Progenitor cell of endocrine pancreas (in vitro differentiated cells): ENCODE data around the gene ATG14. TPM values are rescaled to one million over a fixed set of nuclear protein-coding genes. Genes with fewer than 3 reads are reported as not detected.
"Not testable (repeated sequence)": the region's sequence is repeated elsewhere in the genome, so short reads cannot be mapped to it uniquely, and the experiment has no call there.

Experiments
- DNase-seq: peaks from one replicate; pipeline ENCODE4 v3.0.0; 2021; ENCODE audit warnings: low spot score; ENCODE audit not compliant: unreplicated experiment
- H3K27ac Mint-ChIP-seq: 2 replicates; pipeline ENCODE4 v1.8.0; 2021; ENCODE audit warnings: mild to moderate bottlenecking, moderate library complexity, mixed read lengths
- H3K27me3 Mint-ChIP-seq: 2 replicates; pipeline ENCODE4 v1.8.0; 2021; ENCODE audit warnings: mixed read lengths
- H3K36me3 Mint-ChIP-seq: 2 replicates; pipeline ENCODE4 v1.8.0; 2022; ENCODE audit warnings: mixed read lengths; ENCODE audit not compliant: insufficient read depth
- H3K4me1 Mint-ChIP-seq: 2 replicates; pipeline ENCODE4 v1.8.0; 2021; ENCODE audit warnings: low read depth, mixed read lengths
- H3K4me3 Mint-ChIP-seq: 2 replicates; pipeline ENCODE4 v1.8.0; 2021; ENCODE audit warnings: low read depth, mild to moderate bottlenecking, moderate library complexity, mixed read lengths
- H3K9me3 Mint-ChIP-seq: 2 replicates; pipeline ENCODE4 v1.8.0; 2021; ENCODE audit warnings: low read depth, mixed read lengths
- long read RNA-seq: library from polyadenylated mRNA; unstranded; transcript quantifications from one replicate; pipeline ENCODE4 v2.0.0, GENCODE V29; 2020
- total RNA-seq: library from RNA; stranded (reverse); gene quantifications from 2 replicates; pipeline ENCODE4 v1.2.1, GENCODE V29; 2021
- TF ChIP-seq, protein P1 (sequence below): fragments of 200-600 bp; sonication (generic); IDR thresholded peaks from one replicate; pipeline ENCODE4 v1.5.0; 2021; ENCODE audit warnings: antibody characterized with exemption, mild to moderate bottlenecking; ENCODE audit not compliant: unreplicated experiment

The ATG14 gene, protein sequence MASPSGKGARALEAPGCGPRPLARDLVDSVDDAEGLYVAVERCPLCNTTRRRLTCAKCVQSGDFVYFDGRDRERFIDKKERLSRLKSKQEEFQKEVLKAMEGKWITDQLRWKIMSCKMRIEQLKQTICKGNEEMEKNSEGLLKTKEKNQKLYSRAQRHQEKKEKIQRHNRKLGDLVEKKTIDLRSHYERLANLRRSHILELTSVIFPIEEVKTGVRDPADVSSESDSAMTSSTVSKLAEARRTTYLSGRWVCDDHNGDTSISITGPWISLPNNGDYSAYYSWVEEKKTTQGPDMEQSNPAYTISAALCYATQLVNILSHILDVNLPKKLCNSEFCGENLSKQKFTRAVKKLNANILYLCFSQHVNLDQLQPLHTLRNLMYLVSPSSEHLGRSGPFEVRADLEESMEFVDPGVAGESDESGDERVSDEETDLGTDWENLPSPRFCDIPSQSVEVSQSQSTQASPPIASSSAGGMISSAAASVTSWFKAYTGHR
- total RNA-seq, result 14.9 and 15.0 TPM in 2 replicates
- long read RNA-seq, full-length matches to known transcripts, result 4 of 23 reads
- long read RNA-seq, partial matches to known transcripts, result 7 of 23 reads
- long read RNA-seq, other reads (novel, unspliced or antisense), result 12 of 23 reads

DNA sequence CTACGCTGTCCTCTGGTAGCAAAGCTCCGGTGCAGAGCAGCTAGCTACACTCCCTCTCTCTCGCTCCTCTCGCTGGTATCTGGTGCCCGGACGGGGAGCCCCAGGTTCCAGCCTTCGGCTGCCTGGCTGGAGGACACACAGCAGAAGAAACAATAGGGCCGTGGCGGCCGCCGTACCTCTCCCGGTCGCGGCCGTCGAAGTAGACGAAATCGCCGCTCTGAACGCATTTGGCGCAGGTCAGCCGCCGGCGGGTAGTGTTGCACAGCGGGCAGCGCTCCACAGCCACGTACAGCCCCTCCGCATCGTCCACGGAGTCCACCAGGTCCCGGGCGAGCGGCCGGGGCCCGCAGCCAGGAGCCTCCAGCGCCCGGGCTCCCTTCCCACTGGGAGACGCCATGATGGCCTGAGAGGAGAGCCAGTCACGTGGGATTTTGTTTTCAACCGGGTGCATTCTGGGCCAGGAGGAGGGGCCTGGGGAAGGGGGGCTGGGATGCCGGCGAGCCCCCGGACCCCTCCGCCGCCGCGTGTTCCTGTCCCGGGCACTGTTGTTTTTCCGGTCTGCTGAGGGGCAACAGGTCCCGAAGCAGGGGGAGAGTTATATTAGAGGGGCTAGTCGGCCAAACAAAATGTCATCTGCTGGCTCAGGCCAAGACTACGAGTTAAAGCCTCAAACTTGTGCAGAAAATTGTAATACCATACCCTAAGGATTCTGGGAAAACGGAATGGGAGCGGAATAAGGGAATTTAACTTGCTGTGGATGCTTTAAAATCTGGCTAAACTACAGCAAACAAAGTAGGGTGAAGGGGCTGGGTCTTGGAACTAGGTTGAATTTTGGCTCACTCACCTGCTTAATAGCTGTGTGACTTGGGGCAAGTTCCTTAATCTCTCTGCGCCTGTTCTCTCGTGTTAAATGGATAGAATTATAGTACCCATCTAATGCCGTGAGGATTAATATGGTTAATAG is at the start of gene ATG14:
ATG14 (minus strand) TSS at position 405 of the 964 bp plus-strand sequence; CDS start at position 397, 8 bp downstream.
- peak; percentile 81 for DNase-seq
- peak within 1 kb of the TSS; percentile 89 for H3K4me3 Mint-ChIP-seq
- H3K27me3 Mint-ChIP-seq, result no peaks in the 10 kb centered on the region
- no peaks in the 10 kb centered on the region for H3K9me3 Mint-ChIP-seq
- no peaks in the 10 kb centered on the region for H3K36me3 Mint-ChIP-seq
- TF ChIP-seq, protein P1, sequence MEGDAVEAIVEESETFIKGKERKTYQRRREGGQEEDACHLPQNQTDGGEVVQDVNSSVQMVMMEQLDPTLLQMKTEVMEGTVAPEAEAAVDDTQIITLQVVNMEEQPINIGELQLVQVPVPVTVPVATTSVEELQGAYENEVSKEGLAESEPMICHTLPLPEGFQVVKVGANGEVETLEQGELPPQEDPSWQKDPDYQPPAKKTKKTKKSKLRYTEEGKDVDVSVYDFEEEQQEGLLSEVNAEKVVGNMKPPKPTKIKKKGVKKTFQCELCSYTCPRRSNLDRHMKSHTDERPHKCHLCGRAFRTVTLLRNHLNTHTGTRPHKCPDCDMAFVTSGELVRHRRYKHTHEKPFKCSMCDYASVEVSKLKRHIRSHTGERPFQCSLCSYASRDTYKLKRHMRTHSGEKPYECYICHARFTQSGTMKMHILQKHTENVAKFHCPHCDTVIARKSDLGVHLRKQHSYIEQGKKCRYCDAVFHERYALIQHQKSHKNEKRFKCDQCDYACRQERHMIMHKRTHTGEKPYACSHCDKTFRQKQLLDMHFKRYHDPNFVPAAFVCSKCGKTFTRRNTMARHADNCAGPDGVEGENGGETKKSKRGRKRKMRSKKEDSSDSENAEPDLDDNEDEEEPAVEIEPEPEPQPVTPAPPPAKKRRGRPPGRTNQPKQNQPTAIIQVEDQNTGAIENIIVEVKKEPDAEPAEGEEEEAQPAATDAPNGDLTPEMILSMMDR, result no peak
- H3K27ac Mint-ChIP-seq, result peak within 1 kb of the TSS; percentile 97
- H3K4me1 Mint-ChIP-seq, result peaks cover 13% of the 10 kb centered on the region

DNA sequence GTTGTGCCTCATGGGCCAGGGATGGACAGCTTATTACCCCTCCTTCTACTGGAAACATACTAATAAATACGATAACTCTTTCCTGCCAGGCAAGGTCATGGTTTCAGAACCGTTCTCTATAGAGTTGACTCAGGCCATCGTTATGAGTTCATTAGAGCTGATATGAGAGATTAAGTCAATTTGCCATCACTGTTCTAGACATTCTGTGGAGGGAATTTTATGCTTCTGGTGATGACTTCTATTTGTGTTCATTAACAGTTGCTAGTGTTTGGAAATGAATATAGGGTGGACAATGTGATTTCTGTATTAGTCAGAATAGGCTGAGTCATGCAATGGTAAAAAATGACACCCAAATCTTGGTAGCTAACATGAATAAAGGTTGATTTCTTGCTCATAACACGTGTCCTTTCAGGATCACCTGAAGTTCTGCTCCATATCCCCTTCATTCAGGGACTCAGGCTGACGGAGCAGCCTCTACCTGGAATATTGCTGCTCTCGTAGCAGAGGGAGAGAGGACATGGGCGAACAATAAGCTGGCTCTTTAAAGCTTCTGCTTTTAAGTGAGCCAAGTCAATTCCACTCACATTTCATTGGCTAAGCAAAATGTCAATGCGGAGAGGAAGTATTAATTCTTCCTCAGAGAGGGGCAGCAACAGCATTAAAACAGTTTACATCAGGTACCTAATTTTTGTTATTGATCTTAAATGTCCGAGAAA is 47.3 kb upstream of the ATG14 start:
- no peaks in the 10 kb centered on the region for H3K9me3 Mint-ChIP-seq
- DNase-seq, result no peak
- peaks cover 13% of the 10 kb centered on the region for H3K4me1 Mint-ChIP-seq
- no peak overlapping the region for H3K27ac Mint-ChIP-seq
- H3K36me3 Mint-ChIP-seq, result no peaks in the 10 kb centered on the region
- peaks cover 7% of the 10 kb centered on the region for H3K27me3 Mint-ChIP-seq
- H3K4me3 Mint-ChIP-seq, result no peak overlapping the region
- TF ChIP-seq, protein P1, result no peak

DNA sequence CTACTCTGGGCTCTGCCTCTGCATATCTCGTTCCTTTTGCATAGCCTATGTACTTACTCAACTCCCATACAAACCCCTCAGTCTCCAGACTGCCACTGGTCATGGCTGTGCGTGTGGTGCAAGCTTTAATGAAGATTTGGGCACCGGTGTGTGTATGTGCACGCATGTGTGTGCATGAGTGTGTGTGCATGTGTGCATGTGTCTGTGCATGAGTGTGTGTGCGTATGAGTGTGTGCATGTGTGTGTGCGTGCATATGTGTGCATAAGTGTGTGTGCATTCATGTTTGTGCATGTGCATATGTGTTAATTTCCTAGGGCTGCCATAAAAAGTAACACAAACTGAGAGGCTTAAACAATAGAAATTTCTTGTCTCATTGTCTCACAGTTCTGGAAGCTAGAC is 45.9 kb upstream of the ATG14 start:
- Mint-ChIP-seq H3K27ac (no peak overlapping the region), H3K4me1 (peaks cover 14% of the 10 kb centered on the region), H3K9me3 (no peaks in the 10 kb centered on the region), H3K27me3 (peaks cover 10% of the 10 kb centered on the region), H3K4me3 (no peak overlapping the region), H3K36me3 (no peaks in the 10 kb centered on the region)
- TF ChIP-seq, protein P1, result no peak
- no peak for DNase-seq

DNA sequence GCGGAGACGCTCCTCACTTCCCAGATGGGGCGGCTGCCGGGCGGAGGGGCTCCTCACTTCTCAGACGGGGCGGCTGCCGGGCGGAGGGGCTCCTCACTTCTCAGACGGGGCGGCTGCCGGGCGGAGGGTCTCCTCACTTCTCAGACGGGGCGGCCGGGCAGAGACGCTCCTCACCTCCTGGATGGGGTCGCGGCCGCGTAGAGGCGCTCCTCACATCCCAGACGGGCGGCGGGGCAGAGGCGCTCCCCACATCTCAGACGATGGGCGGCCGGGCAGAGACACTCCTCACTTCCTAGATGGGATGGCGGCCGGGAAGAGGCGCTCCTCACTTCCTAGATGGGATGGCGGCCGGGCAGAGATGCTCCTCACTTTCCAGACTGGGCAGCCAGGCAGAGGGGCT is 44.8 kb upstream of the ATG14 start:
- peaks cover 10% of the 10 kb centered on the region for H3K27me3 Mint-ChIP-seq
- DNase-seq, H3K9me3 Mint-ChIP-seq, H3K27ac Mint-ChIP-seq, H3K4me3 Mint-ChIP-seq, H3K36me3 Mint-ChIP-seq: not testable (repeated sequence)
- H3K4me1 Mint-ChIP-seq, result peaks cover 14% of the 10 kb centered on the region

DNA sequence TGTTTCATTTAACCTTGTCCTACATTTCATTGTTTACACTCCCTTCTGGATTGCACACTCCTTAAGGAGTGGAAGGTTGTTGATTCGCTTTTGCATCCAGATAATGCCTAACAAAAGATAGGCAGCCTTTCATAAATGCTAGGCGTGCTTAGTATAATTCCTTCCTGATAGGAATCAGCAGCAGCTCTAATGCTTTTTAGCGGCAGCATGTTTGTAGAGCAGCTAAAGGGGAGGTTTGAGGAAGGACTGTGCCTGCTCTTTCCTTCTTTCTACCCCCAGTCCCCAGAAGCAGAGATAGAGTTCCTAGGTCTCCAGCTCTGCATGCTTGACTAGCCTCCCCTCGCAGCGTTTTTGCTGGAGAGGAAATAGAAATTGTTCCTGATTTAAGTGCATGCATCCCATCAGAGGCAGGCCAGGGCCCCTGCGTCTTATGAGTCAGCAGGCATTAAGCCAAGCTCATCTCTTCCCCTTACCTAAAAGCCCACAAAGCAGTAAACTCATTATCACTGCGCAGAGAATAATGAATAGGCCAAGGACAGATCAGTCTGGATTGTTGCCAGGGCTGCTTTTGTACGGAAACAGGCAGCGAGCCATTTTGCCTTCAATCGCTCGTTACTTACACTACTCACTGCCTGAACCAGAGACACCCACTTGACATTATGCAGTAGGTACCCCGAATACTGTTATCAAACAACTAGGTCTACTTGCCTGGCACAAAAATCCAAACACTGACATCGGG is 42.8 kb upstream of the ATG14 start:
- TF ChIP-seq, protein P1, result no peak
- Mint-ChIP-seq H3K27ac (peak overlapping the region; percentile 25), H3K4me1 (peaks cover 20% of the 10 kb centered on the region), H3K36me3 (no peaks in the 10 kb centered on the region), H3K27me3 (peaks cover 7% of the 10 kb centered on the region), H3K9me3 (no peaks in the 10 kb centered on the region), H3K4me3 (no peak overlapping the region)
- DNase-seq, result no peak
